ENCODE results near the gene AKAP12. TPM values are rescaled to one million over a fixed set of nuclear protein-coding genes. Genes with fewer than 3 reads are reported as not detected.

AKAP12 gene
- total RNA-seq, 2 donors from 2014 or later, result 0.18 to 0.20 TPM

- no peak for ATAC-seq
- no peak overlapping the region for H3K27ac Mint-ChIP-seq
These were observed 3.7 kb downstream of the AKAP12 start for GRCh38 chr6:151243481-151243880.

GRCh38 chr6:151247490-151247889 is 7.7 kb downstream of the AKAP12 start:
- Mint-ChIP-seq H3K36me3 (ENCODE audit: low read depth) (peaks cover 1% of the 10 kb centered on the region), H3K4me3 (no peak overlapping the region), H3K27me3 (peaks cover 50% of the 10 kb centered on the region), H3K27ac (no peak overlapping the region), H3K4me1 (peaks cover 3% of the 10 kb centered on the region)
- DNase-seq, result no peak
- H3K9me3 ChIP-seq (ENCODE audit: control insufficient read depth, low read length, poor library complexity, severe bottlenecking), result peaks cover 4% of the 10 kb centered on the region
- no peak for ATAC-seq

More at GRCh38 chr6:151243481-151243880, 3.7 kb downstream of the AKAP12 start:
- peaks cover 70% of the 10 kb centered on the region for H3K27me3 Mint-ChIP-seq
- no peak for DNase-seq
- peaks cover 2% of the 10 kb centered on the region for H3K36me3 Mint-ChIP-seq (ENCODE audit: low read depth)
- peaks cover 5% of the 10 kb centered on the region for H3K4me1 Mint-ChIP-seq
- no peak overlapping the region for H3K4me3 Mint-ChIP-seq
- peaks cover 4% of the 10 kb centered on the region for H3K9me3 ChIP-seq (ENCODE audit: control insufficient read depth, low read length, poor library complexity, severe bottlenecking)

DNA sequence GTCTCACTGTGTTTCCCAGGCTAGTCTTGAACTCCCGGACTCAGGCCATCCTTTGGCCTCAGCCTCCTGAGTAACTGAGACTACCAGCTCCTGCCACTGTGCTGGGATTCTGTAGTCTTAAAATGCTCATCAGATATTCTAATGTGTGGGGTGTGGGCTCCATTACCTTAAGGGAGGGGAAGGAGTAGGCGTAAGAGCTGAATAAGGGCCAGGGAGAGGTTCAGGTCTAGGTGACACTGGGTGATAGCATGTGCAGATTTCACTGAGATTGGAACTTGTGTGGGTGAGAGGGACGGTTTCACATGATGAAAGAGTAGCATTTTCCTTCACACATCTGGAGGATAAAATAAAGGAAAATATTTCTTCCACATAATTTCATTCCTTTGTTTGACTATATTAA is 8.5 kb downstream of the AKAP12 start:
- Mint-ChIP-seq H3K27me3 (peaks cover 42% of the 10 kb centered on the region), H3K36me3 (ENCODE audit: low read depth) (no peaks in the 10 kb centered on the region), H3K4me3 (peak overlapping the region; percentile 57), H3K27ac (no peak overlapping the region), H3K4me1 (peaks cover 2% of the 10 kb centered on the region)
- DNase-seq (no peak), ATAC-seq (no peak)
- peaks cover 1% of the 10 kb centered on the region for H3K9me3 ChIP-seq (ENCODE audit: control insufficient read depth, low read length, poor library complexity, severe bottlenecking)

- H3K27me3 Mint-ChIP-seq, result peaks cover 26% of the 10 kb centered on the region
- no peak overlapping the region for H3K4me3 Mint-ChIP-seq
- H3K27ac Mint-ChIP-seq, result peak overlapping the region; percentile 21
- H3K36me3 Mint-ChIP-seq (ENCODE audit: low read depth), result no peaks in the 10 kb centered on the region
- ATAC-seq (no peak), DNase-seq (no peak)
- H3K9me3 ChIP-seq (ENCODE audit: control insufficient read depth, low read length, poor library complexity, severe bottlenecking), result no peaks in the 10 kb centered on the region
- peaks cover 2% of the 10 kb centered on the region for H3K4me1 Mint-ChIP-seq
These were observed 12.9 kb downstream of the AKAP12 start for GRCh38 chr6:151252634-151253033.

DNA sequence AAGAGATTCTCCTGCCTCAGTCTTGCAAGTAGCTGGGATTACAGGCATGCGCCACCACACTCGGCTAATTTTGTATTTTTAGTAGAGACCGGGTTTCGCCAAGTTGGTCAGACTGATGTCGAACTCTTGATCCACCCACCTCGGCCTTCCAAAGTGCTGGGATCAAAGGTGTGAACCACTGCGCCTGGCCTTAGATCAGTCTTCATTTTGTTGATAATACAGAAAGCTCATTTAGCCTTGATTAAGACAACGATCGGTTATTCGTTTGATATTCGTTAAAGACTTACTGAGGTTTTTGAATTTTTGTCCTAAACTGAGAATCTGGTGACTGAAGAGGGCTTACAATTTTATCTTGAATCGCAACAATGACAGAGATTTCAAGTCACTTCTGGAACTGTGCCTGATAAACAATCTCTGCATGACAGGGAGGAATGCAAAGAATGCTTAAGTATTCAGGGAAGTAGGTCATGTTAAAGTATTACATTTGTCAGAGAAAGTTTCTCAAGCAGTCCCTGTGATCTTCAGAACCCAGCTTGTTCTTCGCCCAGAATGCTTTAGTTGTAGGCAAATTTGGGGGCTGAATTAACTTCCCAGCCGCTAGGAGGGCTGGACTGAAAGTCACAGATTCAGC is 14.8 kb downstream of the AKAP12 start:
- Mint-ChIP-seq H3K27me3 (peaks cover 26% of the 10 kb centered on the region), H3K36me3 (ENCODE audit: low read depth) (no peaks in the 10 kb centered on the region), H3K4me3 (no peak overlapping the region), H3K4me1 (no peaks in the 10 kb centered on the region), H3K27ac (no peak overlapping the region)
- ATAC-seq (no peak), DNase-seq (no peak)
- H3K9me3 ChIP-seq (ENCODE audit: control insufficient read depth, low read length, poor library complexity, severe bottlenecking), result no peaks in the 10 kb centered on the region

- Mint-ChIP-seq H3K27ac (no peak overlapping the region), H3K4me3 (no peak overlapping the region), H3K27me3 (peaks cover 35% of the 10 kb centered on the region), H3K4me1 (no peaks in the 10 kb centered on the region), H3K36me3 (ENCODE audit: low read depth) (no peaks in the 10 kb centered on the region)
- ATAC-seq (no peak), DNase-seq (no peak)
- no peaks in the 10 kb centered on the region for H3K9me3 ChIP-seq (ENCODE audit: control insufficient read depth, low read length, poor library complexity, severe bottlenecking)
These were observed 16.0 kb downstream of the AKAP12 start for GRCh38 chr6:151255811-151256210.

DNA sequence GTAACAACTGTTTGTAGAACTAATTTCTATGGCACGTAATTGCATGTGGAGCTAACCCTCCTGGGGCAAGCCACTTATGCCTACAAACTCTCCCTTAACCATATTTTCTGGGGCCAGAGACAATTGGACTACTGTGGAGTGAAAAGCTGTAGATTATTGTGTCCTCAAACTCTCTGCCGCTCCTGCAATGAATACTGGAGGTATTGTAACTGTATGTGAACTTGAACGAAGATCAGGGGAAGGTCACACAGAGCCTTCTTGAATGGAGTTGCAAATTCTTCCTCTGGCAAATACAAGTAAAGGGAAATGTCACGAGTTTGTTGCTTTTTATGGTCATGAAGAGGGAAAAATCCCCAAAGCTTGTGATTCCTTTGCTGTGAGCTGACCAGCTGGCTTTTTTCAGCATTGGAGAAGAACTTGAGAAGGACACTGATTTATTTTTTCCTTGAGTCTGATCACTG is 18.2 kb downstream of the AKAP12 start:
- Mint-ChIP-seq H3K4me1 (no peaks in the 10 kb centered on the region), H3K27me3 (peaks cover 38% of the 10 kb centered on the region), H3K27ac (no peak overlapping the region), H3K36me3 (ENCODE audit: low read depth) (no peaks in the 10 kb centered on the region), H3K4me3 (no peak overlapping the region)
- DNase-seq, result no peak
- no peaks in the 10 kb centered on the region for H3K9me3 ChIP-seq (ENCODE audit: control insufficient read depth, low read length, poor library complexity, severe bottlenecking)
- no peak for ATAC-seq

DNA sequence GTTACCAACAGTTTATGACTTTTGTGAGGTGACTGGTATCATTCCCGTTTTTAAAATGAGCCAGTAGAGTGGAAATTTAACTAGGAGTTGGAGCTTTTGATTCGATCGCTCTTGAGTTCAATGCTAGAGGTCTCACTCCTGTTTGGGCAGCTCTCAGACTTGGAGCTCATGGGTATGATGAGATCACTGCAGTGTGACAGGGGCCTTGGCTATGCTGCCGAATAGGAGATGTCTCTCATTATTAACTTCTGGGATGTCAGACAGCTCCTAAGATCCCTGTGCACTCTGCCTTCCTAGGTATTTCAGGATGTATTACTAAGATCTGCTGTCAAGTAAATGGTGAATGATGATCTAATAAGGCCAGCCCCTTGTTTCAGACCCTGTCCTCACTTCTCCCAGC is 20.4 kb downstream of the AKAP12 start:
- no peak overlapping the region for H3K4me3 Mint-ChIP-seq
- DNase-seq, result no peak
- no peaks in the 10 kb centered on the region for H3K4me1 Mint-ChIP-seq
- no peaks in the 10 kb centered on the region for H3K36me3 Mint-ChIP-seq (ENCODE audit: low read depth)
- ATAC-seq, result no peak
- H3K9me3 ChIP-seq (ENCODE audit: control insufficient read depth, low read length, poor library complexity, severe bottlenecking), result no peaks in the 10 kb centered on the region
- H3K27me3 Mint-ChIP-seq, result peaks cover 48% of the 10 kb centered on the region
- H3K27ac Mint-ChIP-seq, result no peak overlapping the region

- Mint-ChIP-seq H3K27ac (no peak overlapping the region), H3K27me3 (peaks cover 61% of the 10 kb centered on the region), H3K4me1 (peaks cover 2% of the 10 kb centered on the region), H3K36me3 (ENCODE audit: low read depth) (no peaks in the 10 kb centered on the region), H3K4me3 (no peak overlapping the region)
- no peaks in the 10 kb centered on the region for H3K9me3 ChIP-seq (ENCODE audit: control insufficient read depth, low read length, poor library complexity, severe bottlenecking)
- no peak for DNase-seq
- no peak for ATAC-seq
These were observed 23.3 kb downstream of the AKAP12 start for GRCh38 chr6:151263035-151263434.

GRCh38 chr6:151263967-151264366 is 24.2 kb downstream of the AKAP12 start:
- no peaks in the 10 kb centered on the region for H3K36me3 Mint-ChIP-seq (ENCODE audit: low read depth)
- H3K4me1 Mint-ChIP-seq, result peaks cover 2% of the 10 kb centered on the region
- no peak overlapping the region for H3K27ac Mint-ChIP-seq
- no peak for ATAC-seq
- H3K9me3 ChIP-seq (ENCODE audit: control insufficient read depth, low read length, poor library complexity, severe bottlenecking), result no peaks in the 10 kb centered on the region
- H3K27me3 Mint-ChIP-seq, result peaks cover 60% of the 10 kb centered on the region
- no peak for DNase-seq
- no peak overlapping the region for H3K4me3 Mint-ChIP-seq

DNA sequence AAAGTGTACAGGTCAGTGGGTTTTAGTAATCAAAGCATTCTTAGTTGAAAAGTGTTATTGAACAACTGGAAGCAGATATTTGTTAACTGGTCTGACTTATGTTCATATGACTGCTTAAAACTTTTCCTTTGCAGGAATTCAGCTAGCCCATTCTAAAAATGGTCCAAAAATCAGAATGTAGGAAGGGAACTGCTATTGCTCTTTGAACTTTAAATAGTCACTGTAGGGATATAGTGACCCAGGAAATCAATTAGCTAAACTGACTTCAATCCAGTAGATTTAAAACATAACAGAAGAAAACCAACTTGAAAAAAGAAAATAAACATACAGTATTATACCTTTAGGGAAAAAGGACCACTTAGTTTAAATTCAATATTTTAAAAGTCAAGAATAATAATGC is 25.5 kb downstream of the AKAP12 start:
- H3K27me3 Mint-ChIP-seq, result peaks cover 58% of the 10 kb centered on the region
- H3K36me3 Mint-ChIP-seq (ENCODE audit: low read depth), result no peaks in the 10 kb centered on the region
- H3K4me3 Mint-ChIP-seq, result no peak overlapping the region
- H3K27ac Mint-ChIP-seq, result no peak overlapping the region
- DNase-seq (no peak), ATAC-seq (no peak)
- H3K4me1 Mint-ChIP-seq, result peaks cover 2% of the 10 kb centered on the region
- no peaks in the 10 kb centered on the region for H3K9me3 ChIP-seq (ENCODE audit: control insufficient read depth, low read length, poor library complexity, severe bottlenecking)

- H3K9me3 ChIP-seq (ENCODE audit: control insufficient read depth, low read length, poor library complexity, severe bottlenecking), result no peaks in the 10 kb centered on the region
- DNase-seq (no peak), ATAC-seq (no peak)
- H3K27ac Mint-ChIP-seq, result no peak overlapping the region
- no peak overlapping the region for H3K4me3 Mint-ChIP-seq
- H3K4me1 Mint-ChIP-seq, result peaks cover 4% of the 10 kb centered on the region
- peaks cover 49% of the 10 kb centered on the region for H3K27me3 Mint-ChIP-seq
- H3K36me3 Mint-ChIP-seq (ENCODE audit: low read depth), result no peaks in the 10 kb centered on the region
These were observed 29.7 kb downstream of the AKAP12 start for GRCh38 chr6:151269321-151269995.

GRCh38 chr6:151275121-151275520 is 35.4 kb downstream of the AKAP12 start:
- no peaks in the 10 kb centered on the region for H3K36me3 Mint-ChIP-seq (ENCODE audit: low read depth)
- H3K27me3 Mint-ChIP-seq, result peaks cover 30% of the 10 kb centered on the region
- H3K9me3 ChIP-seq (ENCODE audit: control insufficient read depth, low read length, poor library complexity, severe bottlenecking), result no peaks in the 10 kb centered on the region
- H3K27ac Mint-ChIP-seq, result no peak overlapping the region
- H3K4me3 Mint-ChIP-seq, result no peak overlapping the region
- H3K4me1 Mint-ChIP-seq, result peaks cover 2% of the 10 kb centered on the region
- no peak for DNase-seq
- no peak for ATAC-seq

DNA sequence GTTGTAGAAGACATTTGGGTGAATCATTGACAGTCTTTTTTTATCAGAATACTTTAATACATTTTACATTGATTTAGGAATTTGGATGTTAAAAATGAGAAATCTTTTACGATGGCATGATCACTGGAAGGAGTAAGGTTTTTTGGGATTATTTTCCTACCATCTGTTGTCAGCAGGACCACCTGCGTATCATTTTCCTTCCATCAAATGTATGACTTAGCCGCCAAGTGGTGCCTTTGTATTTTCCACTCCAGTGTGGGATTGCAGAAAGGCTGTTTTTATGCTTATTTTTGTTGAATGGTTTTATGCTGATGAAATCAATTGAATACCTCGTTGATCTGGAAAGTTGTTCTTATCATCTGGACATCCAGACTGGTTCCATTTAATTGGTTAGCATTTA is 35.8 kb downstream of the AKAP12 start:
- Mint-ChIP-seq H3K4me1 (peaks cover 2% of the 10 kb centered on the region), H3K4me3 (no peak overlapping the region), H3K27me3 (peaks cover 32% of the 10 kb centered on the region), H3K36me3 (ENCODE audit: low read depth) (no peaks in the 10 kb centered on the region), H3K27ac (no peak overlapping the region)
- H3K9me3 ChIP-seq (ENCODE audit: control insufficient read depth, low read length, poor library complexity, severe bottlenecking), result no peaks in the 10 kb centered on the region
- no peak for DNase-seq
- no peak for ATAC-seq

Measured in T-helper 17 cell (primary cell).